Embryonic facial prominence (tissue), 1 donor: ENCODE data around the gene RNPS1.

Experiments
- DNase-seq: peaks from one replicate; pipeline ENCODE4 v3.0.0-alpha.2; 2016; ENCODE audit errors: extremely low spot score

Gene RNPS1

GRCh38 chr16:2213817-2214718 lies 53.9 kb downstream of the RNPS1 start:
- DNase-seq: no peak

GRCh38 chr16:2212362-2213324 lies 55.3 kb downstream of the RNPS1 start:
- peak; percentile 5 for DNase-seq

- no peak for DNase-seq
These were observed 56.0 kb downstream of the RNPS1 start for GRCh38 chr16:2211923-2212347.

- no peak for DNase-seq
These were observed 57.2 kb downstream of the RNPS1 start, which contains the start of gene BRICD5 for GRCh38 chr16:2210386-2211365. Gene BRICD5, minus strand, starts transcription at chr16:2210863. Its CDS starts 30 bp downstream, at chr16:2210833.

- DNase-seq: no peak
These were observed 58.0 kb downstream of the RNPS1 start for GRCh38 chr16:2210009-2210332.

GRCh38 chr16:2209258-2210008 lies 58.5 kb downstream of the RNPS1 start:
- no peak for DNase-seq

- no peak for DNase-seq
These were observed 59.2 kb downstream of the RNPS1 start for GRCh38 chr16:2208772-2209171.

- no peak for DNase-seq
These were observed 59.6 kb downstream of the RNPS1 start for GRCh38 chr16:2208308-2208707.

- DNase-seq: no peak
These were observed 60.1 kb downstream of the RNPS1 start for GRCh38 chr16:2207872-2208271.

- no peak for DNase-seq
These were observed 61.0 kb downstream of the RNPS1 start for GRCh38 chr16:2206780-2207433.

- DNase-seq: no peak
These were observed 61.5 kb downstream of the RNPS1 start for GRCh38 chr16:2206420-2206779.

- no peak for DNase-seq
These were observed 62.0 kb downstream of the RNPS1 start for GRCh38 chr16:2205967-2206313.

GRCh38 chr16:2205104-2205966 lies 62.6 kb downstream of the RNPS1 start, which contains the start of gene MLST8:
Gene MLST8, plus strand, starts transcription at chr16:2205454. Its CDS starts 632 bp downstream, at chr16:2206086.
- DNase-seq: peak; percentile 55

GRCh38 chr16:2204416-2205103 lies 63.4 kb downstream of the RNPS1 start:
- DNase-seq: no peak
